ENCODE measurements around the gene JAKMIP1.

JAKMIP1 gene

DNA sequence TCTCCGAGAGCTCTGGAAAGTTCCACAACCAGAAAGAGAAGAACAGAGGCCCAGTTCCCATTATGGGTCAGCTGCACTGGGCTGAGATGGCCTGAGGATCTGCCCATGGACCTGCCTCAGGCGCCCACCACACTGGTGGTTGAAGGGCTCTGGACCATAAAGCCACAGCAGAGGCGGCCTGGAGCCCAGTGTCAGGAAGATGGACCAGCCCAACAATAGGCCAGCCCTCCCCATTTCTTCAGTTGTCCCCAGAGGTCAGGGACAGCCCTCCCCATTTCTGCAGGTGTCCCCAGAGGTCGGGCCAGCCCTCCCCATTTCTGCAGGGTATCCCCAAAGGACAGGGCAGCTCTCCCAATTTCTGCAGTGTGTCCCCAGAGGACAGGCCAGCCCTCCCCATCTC lies 144.9 kb downstream of the JAKMIP1 start:
- no peak for DNase-seq

DNA sequence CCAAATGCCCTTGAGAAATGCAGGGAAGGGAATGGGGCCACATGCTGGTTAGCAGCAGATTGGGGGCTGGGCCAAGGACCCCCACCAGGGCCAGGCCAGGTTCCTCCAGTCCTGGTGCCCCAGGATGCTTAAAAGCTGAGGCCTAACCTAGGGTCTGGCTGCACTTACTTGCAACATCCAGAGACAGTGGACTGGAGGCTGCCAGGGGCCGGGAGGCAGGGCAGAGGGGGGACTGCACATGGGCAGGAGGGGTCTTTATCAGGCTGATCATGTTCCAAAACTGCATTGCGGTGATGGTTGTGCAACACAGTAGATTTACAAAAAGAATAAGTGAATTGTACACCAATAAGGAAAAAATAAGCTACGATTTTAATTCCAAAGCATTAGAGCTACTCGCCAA lies 145.3 kb downstream of the JAKMIP1 start:
- no peak for DNase-seq

GRCh38 chr4:6054162-6054922 lies 146.0 kb downstream of the JAKMIP1 start:
- no peak for DNase-seq

GRCh38 chr4:6052679-6053078 lies 147.7 kb downstream of the JAKMIP1 start:
- DNase-seq: no peak

GRCh38 chr4:6050551-6050950 lies 149.8 kb downstream of the JAKMIP1 start:
- DNase-seq: no peak

GRCh38 chr4:6049985-6050384 lies 150.4 kb downstream of the JAKMIP1 start:
- DNase-seq: no peak

DNA sequence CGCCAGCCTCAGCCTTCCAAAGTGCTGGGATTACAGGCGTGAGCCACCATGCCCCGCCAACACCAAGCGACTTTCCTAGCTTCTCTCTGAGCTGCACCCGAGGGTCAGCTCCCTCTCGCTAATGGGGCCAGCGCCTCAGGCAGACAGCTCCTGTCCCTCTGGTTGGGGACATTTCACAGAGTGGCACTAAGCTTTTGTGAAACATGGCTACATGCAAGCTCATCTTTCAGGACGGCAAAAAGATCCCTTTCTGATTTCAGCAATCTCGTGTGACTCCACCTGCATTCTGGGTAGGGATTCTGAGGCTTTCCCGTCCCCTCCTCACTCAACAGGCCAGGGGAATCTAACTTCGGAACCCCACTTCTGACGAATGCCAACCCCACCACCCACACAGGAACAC lies 151.1 kb downstream of the JAKMIP1 start:
- DNase-seq: no peak

DNA sequence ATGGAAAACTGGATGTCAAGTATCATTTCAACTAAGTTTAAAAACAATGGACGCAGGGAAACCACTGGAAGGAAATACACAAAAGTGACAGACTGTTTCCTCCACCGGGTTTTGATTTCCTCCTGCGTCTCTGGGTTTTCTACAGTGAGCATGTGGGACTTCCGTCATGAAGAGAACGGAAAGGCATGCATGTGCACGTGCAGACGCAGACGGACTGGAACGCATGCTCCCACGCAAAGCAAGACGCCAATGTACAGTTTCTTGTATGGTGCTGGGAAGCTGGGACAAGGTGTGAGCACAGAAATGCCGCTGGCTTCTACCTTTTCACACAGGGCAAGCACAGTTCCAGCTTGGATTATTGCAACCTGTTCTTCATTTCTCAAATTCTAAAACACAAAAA lies 151.8 kb downstream of the JAKMIP1 start:
- DNase-seq: no peak

- no peak for DNase-seq
Measured at GRCh38 chr4:6047130-6047673, 153.1 kb downstream of the JAKMIP1 start.

- DNase-seq: no peak
Measured at GRCh38 chr4:6046526-6047129, 153.7 kb downstream of the JAKMIP1 start.

GRCh38 chr4:6044805-6045204 lies 155.5 kb downstream of the JAKMIP1 start:
- no peak for DNase-seq

- DNase-seq: no peak
Measured at GRCh38 chr4:6044276-6044675, 156.1 kb downstream of the JAKMIP1 start.

DNA sequence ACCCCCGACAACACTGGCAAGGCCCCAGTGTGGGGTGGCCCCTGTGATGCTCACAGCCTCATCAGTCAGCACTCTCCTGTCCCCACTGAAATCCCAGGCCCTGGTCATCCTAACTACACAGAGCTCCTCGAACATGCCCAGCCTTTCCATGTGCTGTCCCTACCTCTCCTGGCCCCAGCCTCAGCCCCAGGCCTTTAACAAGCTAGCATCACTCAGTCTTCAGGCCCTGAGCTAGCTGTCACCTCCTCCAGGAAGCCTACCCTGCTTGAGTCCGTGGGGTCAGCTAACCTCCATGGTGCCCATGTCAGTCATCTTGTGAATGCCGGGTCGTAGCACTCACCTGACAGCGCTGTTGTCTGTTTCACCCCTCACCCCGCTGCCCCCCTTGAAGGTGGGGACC lies 156.5 kb downstream of the JAKMIP1 start:
- DNase-seq: no peak

GRCh38 chr4:6043188-6043587 lies 157.2 kb downstream of the JAKMIP1 start:
- DNase-seq: no peak

GRCh38 chr4:6042293-6043063 lies 157.9 kb downstream of the JAKMIP1 start:
- no peak for DNase-seq

DNA sequence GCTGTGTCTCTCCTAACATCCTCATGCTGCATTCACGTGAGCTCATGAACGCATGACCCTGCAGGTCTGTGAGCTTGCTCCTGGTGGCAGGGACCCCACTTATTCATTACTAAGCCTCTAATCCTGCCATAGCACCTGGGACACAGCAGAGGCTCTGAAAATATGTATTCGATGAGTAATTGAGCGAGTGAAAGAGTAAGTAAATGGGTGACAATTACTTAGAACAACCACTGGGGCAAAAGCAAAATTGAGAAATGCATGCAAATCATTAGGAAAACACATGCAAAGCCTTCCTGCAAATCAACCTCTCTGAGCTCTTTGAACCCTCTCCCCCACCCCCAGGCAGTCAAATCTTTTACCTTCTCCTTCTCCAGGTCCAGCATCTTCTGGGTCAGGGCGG lies 158.5 kb downstream of the JAKMIP1 start:
- no peak for DNase-seq

DNA sequence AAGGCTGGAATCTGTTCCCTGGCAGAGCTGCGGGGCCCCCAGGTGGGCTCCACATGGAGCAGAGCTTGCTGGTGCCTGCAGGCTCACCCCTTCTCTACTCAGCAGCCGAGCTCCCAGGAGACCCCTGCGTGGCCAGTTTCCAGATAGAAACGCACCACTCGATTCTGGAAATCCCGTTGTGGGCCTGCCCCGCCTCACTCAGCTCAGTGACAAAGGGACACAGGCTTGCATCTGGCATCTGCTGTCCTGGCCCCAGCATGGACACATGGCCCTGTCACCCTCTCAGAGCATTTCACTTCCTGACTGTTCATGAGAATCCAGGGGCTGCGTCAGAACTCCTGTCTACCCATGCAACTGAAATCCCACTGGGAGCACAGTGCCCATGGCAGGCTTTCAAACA lies 161.6 kb downstream of the JAKMIP1 start:
- no peak for DNase-seq

- no peak for DNase-seq
Measured at GRCh38 chr4:6035786-6036185, 164.6 kb downstream of the JAKMIP1 start.

- no peak for DNase-seq
Measured at GRCh38 chr4:6033381-6033780, 167.0 kb downstream of the JAKMIP1 start.

GRCh38 chr4:6032249-6033244 lies 167.8 kb downstream of the JAKMIP1 start:
- DNase-seq: no peak

DNA sequence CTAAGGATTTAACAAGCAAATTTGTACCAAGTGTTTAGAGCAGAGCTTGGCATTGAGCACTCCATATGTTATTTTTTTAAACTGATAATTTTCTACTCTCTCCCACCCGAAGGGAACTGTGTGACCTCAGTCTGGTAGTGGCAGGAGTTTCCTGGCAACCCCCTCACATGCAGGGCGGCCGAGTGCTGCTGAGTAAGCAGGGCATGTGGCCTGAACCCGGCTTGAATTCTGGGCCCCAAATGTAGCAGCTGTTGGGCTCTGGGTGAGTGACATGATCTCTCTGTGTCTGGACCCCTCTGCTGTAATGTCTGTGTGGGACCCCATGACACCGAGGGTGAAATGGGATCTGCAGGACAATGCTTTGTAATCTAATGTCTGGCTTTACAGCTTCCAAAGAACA lies 168.5 kb downstream of the JAKMIP1 start:
- no peak for DNase-seq

- no peak for DNase-seq
Measured at GRCh38 chr4:6030679-6031078, 169.7 kb downstream of the JAKMIP1 start.

DNA sequence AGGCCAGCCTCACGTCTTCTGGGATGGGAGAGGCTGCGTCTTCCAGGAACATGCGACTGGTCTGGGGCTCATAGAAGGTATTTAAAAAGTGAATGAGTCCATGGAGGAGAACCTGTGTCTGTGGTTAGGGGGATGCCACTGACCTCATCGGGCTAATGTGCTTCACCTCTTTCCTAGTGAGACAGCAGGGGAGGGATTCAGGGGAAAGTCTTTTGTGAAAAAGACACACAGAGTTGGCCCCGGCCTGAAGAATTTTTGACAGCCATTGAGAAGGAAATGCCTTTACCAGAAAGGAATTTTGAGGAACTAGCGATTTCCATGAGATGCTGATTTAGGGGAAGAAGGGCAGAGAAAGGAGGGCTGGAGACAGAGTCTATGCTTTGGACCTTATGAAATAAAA lies 171.1 kb downstream of the JAKMIP1 start:
- no peak for DNase-seq
